D721Med (cell line): ENCODE data around the gene NTRK2.

Experiments
- DNase-seq: peaks from one replicate; pipeline ENCODE4 v3.0.0; 2011; ENCODE audit warnings: low spot score; ENCODE audit not compliant: insufficient read length
- FAIRE-seq: peaks from 2 replicates; lab custom pipeline; 2011; peaks lifted over from hg19 to GRCh38; lab: Jason Lieb, UNC
- CTCF ChIP-seq: IDR thresholded peaks from 2 replicates; pipeline ENCODE4 v1.5.1; 2012; ENCODE audit warnings: mild to moderate bottlenecking, control low read depth; ENCODE audit not compliant: insufficient read depth; ENCODE audit errors: missing control alignments

NTRK2 gene

GRCh38 chr9:85004818-85005413, 335.4 kb downstream of the NTRK2 start:
- FAIRE-seq, result no peak
- no peak for DNase-seq
- TF ChIP-seq CTCF, result no peak

GRCh38 chr9:85007748-85008147, 338.2 kb downstream of the NTRK2 start:
- FAIRE-seq (no peak), DNase-seq (no peak)
- TF ChIP-seq CTCF, result no peak

GRCh38 chr9:85008215-85008614, 338.7 kb downstream of the NTRK2 start:
- no peak for FAIRE-seq
- no peak for TF ChIP-seq CTCF
- no peak for DNase-seq

GRCh38 chr9:85009251-85009650, 339.7 kb downstream of the NTRK2 start:
- DNase-seq (no peak), FAIRE-seq (no peak)
- no peak for TF ChIP-seq CTCF

GRCh38 chr9:85013703-85014102, 344.2 kb downstream of the NTRK2 start:
- no peak for TF ChIP-seq CTCF
- FAIRE-seq (no peak), DNase-seq (no peak)

- no peak for DNase-seq
- TF ChIP-seq CTCF, result no peak
- no peak for FAIRE-seq
Observed at GRCh38 chr9:85014292-85014691, 344.8 kb downstream of the NTRK2 start.

- no peak for TF ChIP-seq CTCF
- FAIRE-seq (no peak), DNase-seq (no peak)
Observed at GRCh38 chr9:85016384-85017006, 347.0 kb downstream of the NTRK2 start.
